SK-N-SH (cell line): ENCODE measurements around the gene TIMELESS.

Experiments
- CHD2 ChIP-seq: fragments of 150-350 bp; IDR thresholded peaks from 2 replicates; pipeline ENCODE4 v1.6.1; 2018; ENCODE audit warnings: low read length; ENCODE audit not compliant: partially characterized antibody
- CTCF ChIP-seq: fragments of 200-600 bp; sonication (generic); IDR thresholded peaks from 2 replicates; pipeline ENCODE4 v1.6.1; 2017; ENCODE audit warnings: antibody characterized with exemption, mild to moderate bottlenecking, moderate library complexity
- ELF1 ChIP-seq: IDR thresholded peaks from 2 replicates; pipeline ENCODE4 v1.4.0; 2012
- EP300 ChIP-seq, 2 experiments: IDR thresholded peaks; 2 replicates each; pipeline versions ENCODE4 v1.4.0 to v1.6.1; 2012; ENCODE audit warnings: borderline replicate concordance in 1 of 2, low read depth in 1 of 2, low read length in 1 of 2
- EZH2phosphoT487 ChIP-seq: fragments of 200-600 bp; sonication (generic); IDR thresholded peaks from 2 replicates; pipeline ENCODE4 v1.6.1; 2017; ENCODE audit warnings: low read depth, mixed run types, mild to moderate bottlenecking, antibody characterized with exemption, moderate library complexity, borderline replicate concordance
- NRF1 ChIP-seq: IDR thresholded peaks from 2 replicates; pipeline ENCODE4 v1.6.1; 2012; ENCODE audit warnings: low read depth, mild to moderate bottlenecking, low read length
- POLR2AphosphoS5 ChIP-seq: IDR thresholded peaks from 2 replicates; pipeline ENCODE4 v1.6.1; 2012; ENCODE audit warnings: low read depth, low read length
- RAD21 ChIP-seq: IDR thresholded peaks from 2 replicates; pipeline ENCODE4 v1.6.1; 2012; ENCODE audit warnings: mild to moderate bottlenecking, low read length
- REST ChIP-seq: IDR thresholded peaks from 2 replicates; pipeline ENCODE4 v1.6.1; 2012; ENCODE audit warnings: mild to moderate bottlenecking, low read depth, low read length, moderate library complexity
- TAF1 ChIP-seq: IDR thresholded peaks from 2 replicates; pipeline ENCODE4 v1.6.1; 2012; ENCODE audit warnings: low read depth, mild to moderate bottlenecking, low read length, moderate library complexity, borderline replicate concordance
- USF1 ChIP-seq: IDR thresholded peaks from 2 replicates; pipeline ENCODE4 v1.4.0; 2012; ENCODE audit warnings: low read depth, borderline replicate concordance
- ZBTB33 ChIP-seq: IDR thresholded peaks from 2 replicates; pipeline ENCODE4 v1.4.0; 2012; ENCODE audit warnings: low read depth, borderline replicate concordance

GRCh38 chr12:56461235-56462159, 12.3 kb upstream of the TIMELESS start:
- TF ChIP-seq CTCF: no peak
- TF ChIP-seq RAD21: no peak
- no peak for TF ChIP-seq USF1
- no peak for TF ChIP-seq POLR2AphosphoS5
- no peak for TF ChIP-seq REST
- no peak for TF ChIP-seq TAF1
- no peak for TF ChIP-seq NRF1
- TF ChIP-seq CHD2: no peak
- no peak for TF ChIP-seq ELF1
- no peak for TF ChIP-seq EZH2phosphoT487
- TF ChIP-seq ZBTB33: no peak
- no peak for TF ChIP-seq EP300 (IDR thresholded peaks at IDR 0.05; ENCODE audit: borderline replicate concordance in 1 of 2, low read depth in 1 of 2, low read length in 1 of 2)
